H1 (cell line): Measurements from ENCODE around the gene KLF16. TPM values are rescaled to one million over a fixed set of nuclear protein-coding genes. Genes with fewer than 3 reads are reported as not detected.

Experiments
- CHD1 ChIP-seq: IDR thresholded peaks from 2 replicates; pipeline ENCODE4 v1.6.1; 2012; ENCODE audit warnings: low read depth, low read length, improper control_type of control experiment
- EP300 ChIP-seq, 2 experiments: IDR thresholded peaks; 1 replicate in 1 of 2; 2 replicates in 1 of 2; pipeline ENCODE4 v1.6.1; 2011 to 2012; ENCODE audit warnings: low read depth in 2 of 2, low read length in 2 of 2, mild to moderate bottlenecking in 2 of 2, borderline replicate concordance in 1 of 2, inconsistent platforms in 1 of 2, moderate library complexity in 1 of 2
- KDM4A ChIP-seq: IDR thresholded peaks from one replicate; pipeline ENCODE4 v1.7.1; 2012; ENCODE audit warnings: low read depth, mild to moderate bottlenecking, moderate library complexity, low read length, inconsistent platforms; ENCODE audit not compliant: severe bottlenecking
- KDM5A ChIP-seq: fragments of 200-600 bp; IDR thresholded peaks from 2 replicates; pipeline ENCODE4 v1.7.1; 2012; ENCODE audit warnings: mild to moderate bottlenecking, low read length, inconsistent platforms, mixed read lengths
- NRF1 ChIP-seq: IDR thresholded peaks from 2 replicates; pipeline ENCODE4 v1.6.1; 2011; ENCODE audit warnings: mild to moderate bottlenecking, low read depth, low read length, improper control_type of control experiment
- POU5F1 ChIP-seq: IDR thresholded peaks from 2 replicates; pipeline ENCODE4 v1.6.1; 2011; ENCODE audit warnings: low read depth, mild to moderate bottlenecking, low read length, moderate library complexity
- RBBP5 ChIP-seq: IDR thresholded peaks from 2 replicates; pipeline ENCODE4 v1.7.1; 2012; ENCODE audit warnings: low read depth, mild to moderate bottlenecking, inconsistent platforms, low read length, moderate library complexity, borderline replicate concordance
- ZNF274 ChIP-seq: IDR thresholded peaks from 2 replicates; pipeline ENCODE4 v1.7.0; 2012; ENCODE audit warnings: low read length, borderline replicate concordance; ENCODE audit errors: extremely low read depth
- polyA plus RNA-seq, 7 experiments: library from polyadenylated mRNA; depleted of rRNA in 3 of 7; stranded (reverse) in 5 of 7; unstranded in 2 of 7; fragments of >200 nt in 5 of 7; fragments of 200-250 nt in 2 of 7; gene quantifications; 1 replicate in 5 of 7; 2 replicates in 1 of 7; 4 replicates in 1 of 7; pipeline versions ENCODE4 v1.2.1 to v1.2.3, GENCODE V29; 2011 to 2013; ENCODE audit warnings: missing spikeins in 2 of 7, mixed read lengths in 2 of 7
- total RNA-seq: library from RNA; stranded (reverse); fragmentation: NEBNext Ultra II Directional; extraction: Animal tissue kit (Norgen Biotek cat#: 25700); gene quantifications from 2 replicates; pipeline ENCODE4 v1.2.1, GENCODE V29; 2021
- TF ChIP-seq, protein P1 (sequence below): IDR thresholded peaks from 2 replicates; pipeline ENCODE4 v1.6.1; 2012; ENCODE audit warnings: low read length, inconsistent platforms
- TF ChIP-seq, protein P2 (sequence below): IDR thresholded peaks from 2 replicates; pipeline ENCODE4 v1.6.1; 2011; ENCODE audit warnings: low read length, improper control_type of control experiment

KLF16 gene
- total and polyA plus RNA-seq, 2 of the 8 experiments (the other 6 are each of a cell fraction or from before 2014, with no cell fraction given): 14.3 to 45.9 TPM

DNA sequence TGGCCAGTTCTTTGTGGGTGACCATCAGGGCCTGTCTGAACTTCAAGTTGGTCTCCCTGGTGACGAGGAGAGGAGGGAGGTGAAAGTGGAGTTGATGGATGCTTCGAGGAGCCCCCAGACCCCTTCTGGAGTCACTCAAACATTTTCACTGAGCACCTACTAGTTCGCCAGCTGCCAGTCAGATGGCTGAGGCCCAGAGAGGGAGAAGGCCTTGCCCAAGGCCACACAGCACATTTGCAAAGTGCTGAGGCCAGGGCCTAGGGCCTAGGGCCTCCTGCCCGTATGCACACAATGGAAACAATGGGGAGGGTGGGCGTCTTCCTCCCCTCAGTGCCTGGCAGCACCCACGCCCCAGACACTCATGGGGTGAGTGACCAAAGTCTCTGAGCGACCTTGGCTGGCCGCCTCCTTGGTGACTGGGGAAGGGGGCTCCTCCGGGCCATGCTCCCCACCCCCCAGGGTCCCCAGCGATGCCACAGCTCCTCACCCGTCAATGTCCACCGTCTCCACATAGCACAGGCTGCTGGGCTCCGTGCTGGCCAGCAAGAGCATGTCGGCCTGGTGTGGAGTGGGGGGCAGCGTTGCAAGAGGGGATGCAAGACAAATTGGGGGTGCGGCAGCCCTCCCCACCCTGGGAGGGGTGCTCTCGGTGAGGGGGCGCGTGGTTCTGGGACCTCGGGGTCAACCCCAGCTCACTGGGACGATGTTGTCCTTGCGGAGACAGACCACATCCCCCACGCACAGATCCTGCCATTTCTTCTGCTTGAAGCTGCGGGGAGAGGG, 57.8 kb downstream of the KLF16 start (continued):
- TF ChIP-seq, protein P1, sequence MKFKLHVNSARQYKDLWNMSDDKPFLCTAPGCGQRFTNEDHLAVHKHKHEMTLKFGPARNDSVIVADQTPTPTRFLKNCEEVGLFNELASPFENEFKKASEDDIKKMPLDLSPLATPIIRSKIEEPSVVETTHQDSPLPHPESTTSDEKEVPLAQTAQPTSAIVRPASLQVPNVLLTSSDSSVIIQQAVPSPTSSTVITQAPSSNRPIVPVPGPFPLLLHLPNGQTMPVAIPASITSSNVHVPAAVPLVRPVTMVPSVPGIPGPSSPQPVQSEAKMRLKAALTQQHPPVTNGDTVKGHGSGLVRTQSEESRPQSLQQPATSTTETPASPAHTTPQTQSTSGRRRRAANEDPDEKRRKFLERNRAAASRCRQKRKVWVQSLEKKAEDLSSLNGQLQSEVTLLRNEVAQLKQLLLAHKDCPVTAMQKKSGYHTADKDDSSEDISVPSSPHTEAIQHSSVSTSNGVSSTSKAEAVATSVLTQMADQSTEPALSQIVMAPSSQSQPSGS: no peak
- TF ChIP-seq, protein P2, sequence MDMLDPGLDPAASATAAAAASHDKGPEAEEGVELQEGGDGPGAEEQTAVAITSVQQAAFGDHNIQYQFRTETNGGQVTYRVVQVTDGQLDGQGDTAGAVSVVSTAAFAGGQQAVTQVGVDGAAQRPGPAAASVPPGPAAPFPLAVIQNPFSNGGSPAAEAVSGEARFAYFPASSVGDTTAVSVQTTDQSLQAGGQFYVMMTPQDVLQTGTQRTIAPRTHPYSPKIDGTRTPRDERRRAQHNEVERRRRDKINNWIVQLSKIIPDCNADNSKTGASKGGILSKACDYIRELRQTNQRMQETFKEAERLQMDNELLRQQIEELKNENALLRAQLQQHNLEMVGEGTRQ: no peak
- TF ChIP-seq KDM4A (no peak), EP300 (IDR thresholded peaks at IDR 0.05; ENCODE audit: borderline replicate concordance in 1 of 2, low read depth in 2 of 2, low read length in 2 of 2) (no peak), RBBP5 (no peak), POU5F1 (no peak), ZNF274 (no peak), KDM5A (no peak), NRF1 (no peak), CHD1 (no peak)
